GM21619 (cell line): ENCODE results near the gene ZFYVE21.

Source experiments
- ATAC-seq: cut with Tn5 transposase; IDR thresholded peaks from one replicate; pipeline ENCODE4 v1.9.1; 2021; ENCODE audit not compliant: unreplicated experiment

ZFYVE21 gene

GRCh38 chr14:103704708-103705107 lies 10.9 kb upstream of the ZFYVE21 start:
- ATAC-seq: no peak

DNA sequence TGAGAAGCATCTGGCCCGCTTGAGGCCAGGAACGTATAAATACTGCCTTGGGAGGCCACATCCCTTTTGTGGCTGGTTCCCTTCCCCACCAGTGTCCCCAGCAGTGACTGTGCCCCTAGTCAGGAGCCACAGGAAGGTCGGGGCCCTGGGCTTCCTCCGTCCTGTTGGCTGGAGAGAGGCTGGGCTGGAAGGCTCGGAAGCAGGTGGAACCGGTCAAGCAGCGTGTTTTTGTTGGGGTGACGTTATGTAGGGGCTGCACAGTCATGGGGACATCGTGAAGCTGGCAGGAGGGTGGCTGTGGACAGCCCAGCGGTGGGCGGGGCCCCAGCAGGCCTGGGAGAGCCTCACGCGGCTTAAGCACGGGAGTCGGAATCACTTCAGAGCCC lies 10.5 kb upstream of the ZFYVE21 start:
- ATAC-seq: no peak

DNA sequence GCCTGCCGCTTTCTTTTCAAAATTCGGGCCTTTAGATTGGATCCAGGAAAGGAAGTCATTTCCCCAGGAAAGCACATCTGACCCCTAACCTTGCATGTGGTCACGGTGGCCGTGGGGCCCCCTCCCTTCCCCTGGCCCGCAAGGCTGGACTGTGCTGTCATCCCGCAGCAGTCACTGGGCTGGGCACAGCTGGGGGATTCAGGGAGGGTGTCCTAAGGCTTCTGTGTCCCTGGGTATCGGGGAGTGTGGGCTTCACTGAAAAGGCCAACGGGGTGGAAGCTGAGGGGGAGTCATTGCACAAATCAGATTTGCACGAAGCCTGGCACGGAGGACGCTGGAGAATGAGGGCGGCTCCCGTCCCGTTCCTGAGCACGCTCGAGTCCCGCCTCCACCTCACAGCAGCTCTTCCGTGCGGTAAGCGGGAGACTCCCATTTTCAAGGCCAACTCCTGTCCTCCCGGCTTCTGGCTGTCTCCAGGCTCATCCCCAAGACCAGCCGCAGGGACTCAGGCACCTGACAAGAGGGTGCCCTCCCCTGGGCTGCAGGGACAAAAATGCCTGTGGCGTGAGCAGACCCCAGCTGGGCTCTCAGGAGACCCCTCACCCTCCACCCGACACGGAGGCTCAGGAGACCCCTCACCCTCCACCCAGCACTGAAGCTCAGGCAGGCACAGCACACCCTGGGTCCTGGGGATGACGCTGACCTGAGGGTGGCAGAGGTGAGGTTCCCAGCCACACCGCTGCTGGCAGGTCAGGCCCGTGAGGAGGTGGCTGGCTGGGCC lies 9.9 kb upstream of the ZFYVE21 start:
- ATAC-seq: no peak

- ATAC-seq: no peak
Measured at GRCh38 chr14:103706551-103707328, 8.9 kb upstream of the ZFYVE21 start.

- no peak for ATAC-seq
Measured at GRCh38 chr14:103707329-103708263, 8.0 kb upstream of the ZFYVE21 start.

DNA sequence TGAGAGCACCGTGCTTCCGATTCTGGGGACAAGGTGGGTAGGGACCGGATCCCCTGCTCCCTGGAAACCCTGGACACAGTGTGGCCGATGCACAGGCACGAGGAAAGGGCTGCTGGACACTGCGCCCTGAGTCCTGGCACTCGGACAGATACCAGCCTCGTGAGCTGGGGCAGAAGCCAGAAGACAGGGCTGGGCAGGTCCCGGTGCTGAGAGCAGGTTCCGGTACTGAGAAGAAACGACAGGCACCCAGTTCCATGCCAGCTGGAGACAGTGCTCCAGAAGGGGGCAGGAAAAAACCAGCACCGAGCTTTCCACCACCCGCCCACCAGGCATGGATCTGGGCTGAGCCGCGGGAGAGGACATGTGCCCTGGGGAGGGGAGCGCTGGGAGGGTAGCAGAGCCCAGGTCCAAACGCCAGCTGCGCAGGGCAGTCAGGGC lies 6.8 kb upstream of the ZFYVE21 start:
- ATAC-seq: no peak

GRCh38 chr14:103709814-103710213 lies 5.8 kb upstream of the ZFYVE21 start:
- ATAC-seq: no peak

DNA sequence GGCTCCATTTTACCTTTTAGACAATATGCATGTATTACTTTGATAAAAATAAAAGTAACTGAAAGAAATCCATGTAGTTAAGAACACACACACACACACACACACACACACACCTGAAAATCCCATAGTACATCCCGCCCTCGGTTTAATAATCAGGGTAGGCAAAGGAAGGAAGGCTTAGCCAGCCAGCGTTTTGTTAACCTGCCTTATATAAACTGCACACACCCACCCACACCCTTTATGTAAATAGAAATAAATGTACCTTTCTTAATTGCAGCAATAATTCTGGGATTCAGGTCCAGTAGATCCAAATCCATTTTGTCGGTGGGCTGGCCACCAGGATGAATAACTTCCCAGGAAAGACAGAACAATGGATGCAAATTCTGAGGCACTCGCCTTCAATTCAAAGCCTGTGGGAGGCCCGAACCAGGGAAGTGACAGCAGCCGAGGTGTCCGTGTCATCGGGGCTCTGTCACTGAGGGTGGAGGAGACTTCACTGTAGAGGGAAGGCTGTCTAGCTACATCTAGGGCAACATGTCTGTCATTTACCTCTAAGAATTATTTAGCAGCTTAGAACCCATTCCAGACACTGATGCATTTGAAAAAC lies 4.7 kb upstream of the ZFYVE21 start:
- ATAC-seq: no peak

- no peak for ATAC-seq
Measured at GRCh38 chr14:103711516-103712431, 3.8 kb upstream of the ZFYVE21 start.

GRCh38 chr14:103712633-103713247 lies 2.9 kb upstream of the ZFYVE21 start:
- no peak for ATAC-seq

DNA sequence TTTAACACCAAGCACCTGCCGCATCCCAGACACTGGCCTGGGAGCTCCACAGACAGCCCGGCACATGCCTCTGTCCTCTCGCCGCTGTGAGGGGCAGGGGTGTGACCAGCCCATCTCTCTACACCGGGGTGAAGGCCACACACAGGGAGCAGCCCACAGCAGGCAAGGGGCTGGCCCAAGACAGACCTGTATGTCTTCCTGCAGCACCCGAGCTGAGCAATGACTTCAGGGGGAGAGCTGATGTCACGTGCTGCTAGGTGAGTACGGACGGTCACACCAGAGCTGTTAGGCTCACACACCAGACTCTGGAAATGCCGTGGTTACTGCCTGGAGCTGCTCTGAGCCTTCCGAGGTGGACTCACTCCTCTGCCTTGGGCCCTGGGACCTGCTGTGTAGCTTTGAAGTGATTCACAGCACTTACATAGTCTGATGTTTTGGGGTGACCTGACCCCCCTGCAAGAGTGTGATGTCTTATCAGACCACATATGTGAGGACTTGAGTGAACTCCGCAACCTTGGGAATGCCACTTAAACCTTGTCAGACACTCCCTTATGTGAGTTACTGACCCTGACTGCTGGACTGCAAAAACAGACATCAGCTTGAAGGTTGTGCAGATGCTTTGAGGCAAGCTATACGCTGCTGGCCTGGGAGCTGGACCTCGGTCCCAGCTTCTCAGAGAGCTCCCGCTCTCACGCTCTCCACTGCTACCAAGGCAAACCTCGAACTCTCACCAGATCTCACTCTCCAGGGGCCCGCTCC lies 2.1 kb upstream of the ZFYVE21 start:
- no peak for ATAC-seq

DNA sequence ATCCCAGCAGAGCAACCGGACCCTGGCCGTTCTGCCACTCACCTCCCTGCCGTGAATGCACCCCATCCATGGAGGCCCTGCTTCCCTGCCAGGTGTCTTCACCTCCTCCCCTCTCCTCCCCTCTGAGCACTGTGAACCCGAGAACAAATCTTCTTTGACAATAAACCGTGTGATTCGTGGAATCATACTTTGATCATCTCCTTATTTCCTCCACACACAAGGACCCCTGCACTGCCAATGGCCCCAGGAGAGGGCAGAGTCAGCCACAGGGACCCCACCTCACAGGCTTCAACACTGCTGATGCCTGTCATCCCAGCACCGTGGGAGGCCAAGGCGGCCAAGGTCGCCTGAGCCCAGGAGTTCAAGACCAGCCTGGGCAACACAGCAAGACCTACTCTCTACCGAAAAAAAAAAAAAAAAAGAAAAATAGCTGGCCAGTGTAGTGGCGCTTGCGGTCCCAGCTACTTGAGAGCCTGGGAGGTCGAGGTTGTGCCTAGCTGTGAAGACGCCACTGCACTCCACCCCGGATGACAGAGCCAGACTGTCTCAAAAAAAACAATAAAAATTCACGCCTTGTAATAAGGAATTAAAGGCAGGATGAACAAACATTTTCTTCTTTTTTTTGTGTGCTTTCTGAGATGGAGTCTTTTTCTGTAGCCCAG lies 1.4 kb upstream of the ZFYVE21 start:
- ATAC-seq: no peak

- no peak for ATAC-seq
Measured at GRCh38 chr14:103716091-103716801, 636 bp downstream of the ZFYVE21 start.

- no peak for ATAC-seq
Measured at GRCh38 chr14:103716899-103717411, 1.3 kb downstream of the ZFYVE21 start.

GRCh38 chr14:103718572-103718971 lies 3.0 kb downstream of the ZFYVE21 start:
- ATAC-seq: no peak

GRCh38 chr14:103719751-103720150 lies 4.1 kb downstream of the ZFYVE21 start:
- no peak for ATAC-seq
